NCI-H1694 treated with DMSO at 0.1 percent for 48 hours (cell line): ENCODE results near the gene BAD.
A peak's percentile ranks its signal among the peaks of the same experiment; 100 is the strongest.
"Not testable (repeated sequence)": the region's sequence is repeated elsewhere in the genome, so short reads cannot be mapped to it uniquely, and the experiment has no call there.

Experiments used
- DNase-seq: peaks from one replicate; lab custom pipeline; 2025; lab: John Stamatoyannopoulos, UW

Gene BAD

GRCh38 chr11:64284048-64284961 is at the start of gene BAD:
Gene BAD, minus strand, starts transcription at chr11:64284665. Its CDS starts 297 bp downstream, at chr11:64284368.
- DNase-seq, result peak; percentile 71

GRCh38 chr11:64333556-64333955 is 49.1 kb upstream of the BAD start:
- DNase-seq, result no peak

GRCh38 chr11:64331569-64332371 is 47.3 kb upstream of the BAD start:
- peak; percentile 47 for DNase-seq

- no peak for DNase-seq
Observed at GRCh38 chr11:64330888-64331287, 46.4 kb upstream of the BAD start.

GRCh38 chr11:64327993-64328392 is 43.5 kb upstream of the BAD start:
- DNase-seq, result no peak

- no peak for DNase-seq
Observed at GRCh38 chr11:64327375-64327774, 42.9 kb upstream of the BAD start.

GRCh38 chr11:64324692-64325469 is 40.4 kb upstream of the BAD start:
- DNase-seq, result no peak

GRCh38 chr11:64323984-64324383 is 39.5 kb upstream of the BAD start:
- DNase-seq, result not testable (repeated sequence)

GRCh38 chr11:64323373-64323772 is 38.9 kb upstream of the BAD start:
- no peak for DNase-seq

- no peak for DNase-seq
Observed at GRCh38 chr11:64322925-64323260, 38.4 kb upstream of the BAD start.

- DNase-seq, result no peak
Observed at GRCh38 chr11:64321533-64321932, 37.1 kb upstream of the BAD start.

- no peak for DNase-seq
Observed at GRCh38 chr11:64321026-64321425, 36.6 kb upstream of the BAD start.

GRCh38 chr11:64320556-64320955 is 36.1 kb upstream of the BAD start:
- no peak for DNase-seq

GRCh38 chr11:64318766-64319761 is 34.6 kb upstream of the BAD start:
- DNase-seq, result no peak

GRCh38 chr11:64317961-64318765 is 33.7 kb upstream of the BAD start, which contains the start of gene PRDX5:
Gene PRDX5, plus strand, starts transcription at chr11:64318121. Its CDS starts 95 bp downstream, at chr11:64318216.
- DNase-seq, result peak; percentile 92

- peak; percentile 96 for DNase-seq
Observed at GRCh38 chr11:64317325-64317960, 33.0 kb upstream of the BAD start, which contains the start of gene TRMT112. Gene TRMT112, minus strand, starts transcription at chr11:64317559. Its CDS starts 33 bp downstream, at chr11:64317526.

- DNase-seq, result no peak
Observed at GRCh38 chr11:64316672-64317324, 32.3 kb upstream of the BAD start.

- not testable (repeated sequence) for DNase-seq
Observed at GRCh38 chr11:64315667-64316526, 31.4 kb upstream of the BAD start.
